NT2/D1 (cell line): ENCODE measurements around the gene TMEM154.

Experiments used
- DNase-seq: peaks from one replicate; pipeline ENCODE4 v3.0.0-alpha.2; 2011; ENCODE audit warnings: low read depth, low spot score
- H3K27me3 ChIP-seq: 2 replicates; pipeline ENCODE4 v1.6.0; 2011; ENCODE audit warnings: mild to moderate bottlenecking; ENCODE audit not compliant: insufficient read length, insufficient read depth
- H3K36me3 ChIP-seq: 2 replicates; pipeline ENCODE4 v1.6.1; 2011; ENCODE audit warnings: mild to moderate bottlenecking, low read length, mixed read lengths; ENCODE audit not compliant: insufficient read depth, insufficient read length
- H3K4me1 ChIP-seq: 2 replicates; pipeline ENCODE4 v1.5.1; 2011; ENCODE audit not compliant: insufficient read depth, insufficient read length
- H3K4me3 ChIP-seq: 2 replicates; pipeline ENCODE4 v1.5.1; 2011; ENCODE audit warnings: low read depth; ENCODE audit not compliant: insufficient read length
- H3K9ac ChIP-seq: 2 replicates; pipeline ENCODE4 v1.6.0; 2011; ENCODE audit warnings: low read depth; ENCODE audit not compliant: insufficient read length
- H3K9me3 ChIP-seq: 2 replicates; pipeline ENCODE4 v1.5.1; 2011; ENCODE audit warnings: mild to moderate bottlenecking, low read length; ENCODE audit not compliant: insufficient read depth
- SUZ12 ChIP-seq: IDR thresholded peaks from 2 replicates; pipeline ENCODE4 v1.6.1; 2011; ENCODE audit not compliant: insufficient read length, insufficient read depth; ENCODE audit errors: extremely low read depth
- YY1 ChIP-seq: IDR thresholded peaks from 2 replicates; pipeline ENCODE4 v1.6.1; 2011; ENCODE audit not compliant: insufficient read length, insufficient read depth
- ZNF274 ChIP-seq: IDR thresholded peaks from 2 replicates; pipeline ENCODE4 v1.6.1; 2011; ENCODE audit warnings: mild to moderate bottlenecking, low read depth, low read length

Gene TMEM154

DNA sequence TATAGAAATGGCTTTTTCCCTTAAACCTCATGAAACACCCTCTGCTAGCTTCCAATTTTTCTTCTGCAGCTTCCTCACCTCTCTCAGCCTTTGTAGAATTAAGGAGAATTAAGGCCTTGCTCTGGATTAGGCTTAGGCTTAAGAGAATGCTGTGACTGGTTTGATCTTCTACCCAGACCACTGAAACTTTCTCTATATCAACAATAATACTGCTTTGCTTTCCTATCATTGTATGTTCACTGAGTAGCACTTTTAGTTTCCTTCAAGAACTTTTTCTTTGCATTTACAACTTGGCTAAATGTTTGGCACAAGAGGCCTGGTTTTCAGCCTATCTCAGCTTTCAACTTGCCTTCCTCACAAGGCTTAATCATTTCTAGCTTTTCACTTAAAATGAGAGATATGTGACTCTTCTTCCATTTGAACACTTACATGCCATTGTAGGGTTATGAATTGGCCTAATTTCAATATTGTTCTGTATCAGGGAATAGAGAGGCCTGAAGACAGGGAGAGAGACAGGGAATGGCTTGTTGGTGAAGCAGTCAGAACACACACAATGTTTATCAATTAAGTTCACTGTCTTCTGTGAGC, 28.2 kb downstream of the TMEM154 start:
- H3K4me3 ChIP-seq: no peak overlapping the region
- TF ChIP-seq SUZ12 (no peak), YY1 (no peak), ZNF274 (no peak)
- DNase-seq: no peak
- H3K9me3 ChIP-seq: no peaks in the 10 kb centered on the region
- no peak overlapping the region for H3K9ac ChIP-seq
- no peaks in the 10 kb centered on the region for H3K27me3 ChIP-seq
- no peaks in the 10 kb centered on the region for H3K36me3 ChIP-seq
- H3K4me1 ChIP-seq: peaks cover 2% of the 10 kb centered on the region

DNA sequence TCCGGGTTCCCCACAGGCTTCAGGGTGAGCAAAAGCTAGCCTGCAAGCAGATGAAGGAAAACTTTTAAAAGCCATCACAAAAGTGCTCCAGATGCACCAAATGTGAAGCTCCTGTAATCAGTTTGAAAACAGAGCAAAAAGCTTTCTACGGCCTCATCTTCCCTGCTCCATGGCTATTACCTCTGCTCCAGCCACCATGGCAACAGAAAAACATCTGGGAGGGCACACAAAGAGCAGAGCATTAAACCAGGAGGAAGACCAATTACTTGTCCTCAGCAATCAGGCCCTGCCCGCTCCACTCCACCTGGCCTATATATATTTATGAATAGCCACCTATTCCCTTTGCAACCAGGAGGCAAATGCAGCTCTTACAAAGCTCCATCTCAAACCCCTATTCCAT, 33.6 kb downstream of the TMEM154 start:
- Histone ChIP-seq H3K4me3 (no peak overlapping the region), H3K9me3 (no peaks in the 10 kb centered on the region), H3K9ac (no peak overlapping the region), H3K27me3 (no peaks in the 10 kb centered on the region), H3K36me3 (no peaks in the 10 kb centered on the region), H3K4me1 (no peaks in the 10 kb centered on the region)
- DNase-seq: no peak
- TF ChIP-seq YY1 (no peak), SUZ12 (no peak), ZNF274 (no peak)

DNA sequence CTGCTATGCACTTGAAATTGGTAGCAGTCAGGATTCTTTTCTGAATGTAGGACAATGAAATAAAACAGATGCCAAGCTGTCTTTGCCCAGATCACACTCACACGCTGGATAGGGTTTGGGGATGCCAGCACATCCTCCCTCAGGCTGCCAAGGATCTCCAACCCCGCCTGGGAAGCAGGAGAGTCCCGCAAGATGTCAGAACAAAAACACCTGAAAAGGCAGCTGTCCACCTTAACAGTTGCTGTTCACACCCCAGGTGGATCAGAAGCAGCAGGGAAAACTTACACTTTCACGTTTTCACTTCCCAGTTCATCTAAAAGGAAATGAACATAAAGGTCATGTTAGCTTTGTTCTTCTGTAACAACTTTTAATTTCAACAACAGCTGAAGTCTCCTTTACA, 35.7 kb downstream of the TMEM154 start:
- H3K4me1 ChIP-seq: no peaks in the 10 kb centered on the region
- no peak for DNase-seq
- H3K4me3 ChIP-seq: no peak overlapping the region

DNA sequence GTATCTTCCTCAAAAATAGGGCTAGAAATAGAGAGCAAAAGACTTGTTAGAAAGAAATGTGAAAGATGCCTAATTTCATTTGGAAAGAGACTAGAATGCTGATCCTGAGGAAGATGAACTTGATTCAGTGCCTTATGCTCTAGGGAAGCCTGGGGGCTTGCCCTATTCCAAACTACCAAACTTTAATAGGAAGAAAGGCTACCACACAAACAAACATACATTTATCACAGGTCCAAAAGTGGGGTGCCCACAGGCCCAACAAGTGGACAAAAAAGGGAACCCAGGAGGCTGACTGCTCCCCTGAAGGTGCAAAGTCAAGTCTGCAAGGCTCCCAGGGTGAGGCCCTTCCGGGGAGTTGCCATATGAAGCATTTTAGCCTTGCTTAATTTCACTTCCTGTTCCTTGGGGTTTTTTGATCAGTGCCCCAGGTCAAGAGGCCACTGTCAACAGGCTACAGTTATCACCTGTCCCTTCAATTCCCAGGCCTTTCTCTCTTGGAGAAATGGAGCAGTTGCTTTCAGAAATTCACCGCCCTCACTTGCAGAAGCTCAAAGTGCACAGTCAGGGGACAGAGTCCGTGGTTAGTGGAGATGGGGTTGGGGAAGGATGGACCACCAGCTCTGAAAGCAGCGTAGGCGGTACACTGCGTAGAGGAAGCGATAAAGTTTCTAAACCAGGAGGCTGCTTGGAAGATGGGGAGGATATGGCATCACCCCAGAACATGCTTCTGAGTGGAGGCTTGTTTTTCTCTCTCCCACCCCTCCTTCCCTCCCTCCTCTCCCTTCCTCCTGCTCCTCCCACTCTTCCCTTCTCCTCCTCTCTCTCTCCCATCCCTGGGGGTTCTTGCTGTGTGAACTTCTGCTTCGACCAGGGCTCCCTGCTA, 36.4 kb downstream of the TMEM154 start:
- no peak for TF ChIP-seq ZNF274
- no peak for TF ChIP-seq YY1
- no peak for TF ChIP-seq SUZ12
- no peak for DNase-seq
- Histone ChIP-seq H3K9me3 (no peaks in the 10 kb centered on the region), H3K9ac (no peak overlapping the region), H3K27me3 (no peaks in the 10 kb centered on the region), H3K36me3 (no peaks in the 10 kb centered on the region), H3K4me3 (no peak overlapping the region), H3K4me1 (no peaks in the 10 kb centered on the region)

More for the DNA sequence above, 35.7 kb downstream of the TMEM154 start:
- no peaks in the 10 kb centered on the region for H3K36me3 ChIP-seq
- no peaks in the 10 kb centered on the region for H3K9me3 ChIP-seq
- no peaks in the 10 kb centered on the region for H3K27me3 ChIP-seq
- no peak overlapping the region for H3K9ac ChIP-seq
- TF ChIP-seq ZNF274 (no peak), SUZ12 (no peak), YY1 (no peak)

DNA sequence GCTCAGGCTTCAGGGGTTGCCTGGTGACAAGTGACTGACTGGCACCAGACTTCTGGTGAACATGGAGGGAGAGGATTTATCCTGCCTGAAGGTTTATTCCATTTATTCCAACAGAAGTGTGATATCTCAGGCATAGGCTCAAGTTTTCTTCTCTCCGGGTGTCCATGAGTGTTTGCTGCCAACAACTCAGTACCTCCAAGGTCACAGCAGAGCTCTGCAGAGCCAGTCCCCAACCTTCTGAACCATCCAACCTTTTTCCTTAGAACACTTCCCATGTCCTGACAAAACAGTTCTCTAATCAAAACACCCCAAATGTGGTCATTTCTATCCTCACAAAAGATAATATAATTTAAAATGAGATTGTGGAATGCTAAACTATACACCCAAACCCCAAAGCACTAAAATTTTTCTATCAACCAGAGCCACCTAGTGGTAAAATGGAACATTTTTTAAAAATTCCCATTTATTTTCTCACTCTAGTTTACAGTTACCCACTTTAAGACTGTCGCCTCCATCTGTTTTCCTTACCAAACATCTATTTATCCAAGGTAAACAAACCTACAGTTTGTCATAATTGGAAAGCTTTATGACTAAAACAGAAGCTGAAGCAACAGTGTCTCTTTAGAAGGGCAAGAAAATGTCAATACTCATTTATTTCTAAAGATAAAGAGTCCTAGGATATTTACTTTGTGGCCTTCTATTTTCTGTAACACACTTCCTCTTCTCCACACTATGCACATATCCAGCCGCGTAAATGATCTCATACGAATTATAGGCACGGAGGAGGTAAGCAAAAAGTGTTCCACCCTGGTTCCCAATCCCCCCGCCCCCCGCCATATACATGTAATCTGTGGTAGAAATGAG, 39.5 kb downstream of the TMEM154 start:
- DNase-seq: no peak
- no peaks in the 10 kb centered on the region for H3K9me3 ChIP-seq

DNA sequence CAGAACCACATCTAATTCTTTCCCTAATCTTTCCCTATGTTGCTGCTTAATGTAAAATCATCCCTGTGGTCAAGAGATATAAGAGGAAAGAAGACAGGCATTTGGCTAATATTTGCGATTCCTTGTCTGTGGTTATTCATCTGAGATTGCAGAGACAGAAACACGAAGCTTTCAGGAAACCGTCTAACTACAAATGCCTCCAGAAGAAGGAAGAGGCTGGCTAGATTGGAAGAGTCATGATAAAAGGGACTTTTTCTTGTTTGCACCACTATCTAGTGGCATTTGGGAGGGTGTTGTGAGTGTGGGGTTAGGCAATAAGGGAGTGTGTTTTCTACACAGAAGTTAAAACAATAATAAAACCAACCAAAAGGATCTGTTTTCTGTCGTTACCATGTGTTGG, 43.9 kb downstream of the TMEM154 start:
- DNase-seq: no peak
- Histone ChIP-seq H3K4me1 (peaks cover 4% of the 10 kb centered on the region), H3K4me3 (no peak overlapping the region), H3K9me3 (no peaks in the 10 kb centered on the region), H3K36me3 (no peaks in the 10 kb centered on the region), H3K9ac (no peak overlapping the region), H3K27me3 (no peaks in the 10 kb centered on the region)
- no peak for TF ChIP-seq YY1
- no peak for TF ChIP-seq ZNF274
- no peak for TF ChIP-seq SUZ12

More for the DNA sequence above, 39.5 kb downstream of the TMEM154 start:
- Histone ChIP-seq H3K27me3 (no peaks in the 10 kb centered on the region), H3K36me3 (no peaks in the 10 kb centered on the region), H3K9ac (no peak overlapping the region), H3K4me3 (no peak overlapping the region), H3K4me1 (no peaks in the 10 kb centered on the region)
- no peak for TF ChIP-seq YY1
- no peak for TF ChIP-seq ZNF274
- no peak for TF ChIP-seq SUZ12

DNA sequence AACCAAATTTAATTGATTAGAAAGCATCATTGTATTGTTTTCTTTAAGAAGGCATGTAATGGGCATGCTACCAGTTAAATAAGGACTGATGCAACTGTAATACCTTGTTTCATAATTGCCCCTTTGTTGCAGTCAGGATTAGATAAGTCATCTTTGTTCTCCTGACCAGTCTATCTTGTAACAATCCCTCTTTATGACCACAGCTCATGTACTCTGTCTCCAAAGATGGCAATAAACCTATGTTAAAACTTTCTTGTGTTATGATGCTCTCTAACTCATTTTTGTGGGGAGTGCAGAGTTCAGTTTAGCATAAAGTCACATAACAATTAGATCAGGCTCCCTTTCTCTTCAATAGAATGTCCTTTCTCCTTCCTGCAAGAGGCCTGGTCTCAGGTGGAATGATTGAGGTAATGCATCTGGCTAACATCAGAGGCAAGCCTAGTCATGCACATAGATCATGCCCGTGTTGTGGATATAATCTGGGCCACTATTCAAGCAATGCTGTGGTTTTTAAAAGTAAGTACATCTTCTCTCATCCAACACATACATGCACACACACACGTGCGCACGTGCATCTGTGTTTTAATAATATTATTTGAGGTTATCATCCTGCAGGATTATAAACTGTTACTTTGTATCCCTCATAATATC, 45.6 kb downstream of the TMEM154 start:
- TF ChIP-seq YY1: no peak
- no peak for TF ChIP-seq SUZ12
- no peak for TF ChIP-seq ZNF274
- no peak for DNase-seq
- H3K9ac ChIP-seq: no peak overlapping the region
- peaks cover 4% of the 10 kb centered on the region for H3K4me1 ChIP-seq
- no peak overlapping the region for H3K4me3 ChIP-seq
- H3K27me3 ChIP-seq: no peaks in the 10 kb centered on the region
- H3K9me3 ChIP-seq: no peaks in the 10 kb centered on the region
- no peaks in the 10 kb centered on the region for H3K36me3 ChIP-seq
